Stimulated activated CD4-positive, alpha-beta T cell treated with anti-CD3 and anti-CD28 coated beads, Interleukin-1b, Interleukin-23, amount 100 ng/mL, for 24 hours (primary cell): Measurements from ENCODE around the gene LTA4H.
A peak's percentile ranks its signal among the peaks of the same experiment; 100 is the strongest.

Experiments
- DNase-seq, 4 experiments: peaks; one replicate each; pipeline ENCODE4 v3.0.0-alpha.2; 2020; ENCODE audit warnings: low read depth in 4 of 4, low spot score in 1 of 4

The LTA4H gene

GRCh38 chr12:96034621-96035282, 635 bp downstream of the LTA4H start:
- no peak for DNase-seq

DNA sequence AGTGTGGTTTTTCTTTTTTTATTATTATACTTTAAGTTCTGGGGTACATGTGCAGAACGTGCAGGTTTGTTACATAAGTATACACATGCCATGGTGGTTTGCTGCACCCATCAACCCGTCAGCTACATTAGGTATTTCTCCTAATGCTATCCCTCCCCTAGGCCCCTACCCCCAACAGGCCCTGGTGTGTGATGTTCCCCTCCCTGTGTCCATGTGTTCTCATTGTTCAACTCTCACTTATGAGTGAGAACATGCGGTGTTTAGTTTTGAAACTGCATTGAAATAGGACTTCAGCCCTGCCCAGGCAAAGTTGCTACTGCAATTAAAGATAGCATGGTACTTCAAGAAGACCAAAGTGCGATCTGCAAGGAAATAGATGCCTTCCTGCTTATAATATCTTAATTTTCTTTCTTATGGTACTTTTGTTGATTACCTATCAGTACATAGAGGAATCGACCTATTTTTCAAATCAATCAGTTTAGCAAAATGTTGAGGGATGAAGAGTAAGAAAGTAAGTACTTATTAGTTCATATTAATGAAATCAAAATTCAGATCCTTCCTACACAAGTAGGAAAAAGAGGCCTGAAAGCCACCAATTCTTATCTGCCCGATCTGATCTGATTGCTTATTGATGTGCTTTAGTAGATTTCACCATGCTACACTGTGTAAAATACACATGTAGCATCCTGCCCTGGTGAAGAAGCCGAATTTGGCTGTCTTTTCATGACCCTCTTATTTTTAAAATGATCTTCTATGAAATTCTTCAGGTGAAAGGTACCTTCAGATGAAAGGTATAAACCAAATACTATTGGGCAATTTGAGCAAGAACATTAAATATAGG, 1.6 kb downstream of the LTA4H start:
- no peak for DNase-seq

DNA sequence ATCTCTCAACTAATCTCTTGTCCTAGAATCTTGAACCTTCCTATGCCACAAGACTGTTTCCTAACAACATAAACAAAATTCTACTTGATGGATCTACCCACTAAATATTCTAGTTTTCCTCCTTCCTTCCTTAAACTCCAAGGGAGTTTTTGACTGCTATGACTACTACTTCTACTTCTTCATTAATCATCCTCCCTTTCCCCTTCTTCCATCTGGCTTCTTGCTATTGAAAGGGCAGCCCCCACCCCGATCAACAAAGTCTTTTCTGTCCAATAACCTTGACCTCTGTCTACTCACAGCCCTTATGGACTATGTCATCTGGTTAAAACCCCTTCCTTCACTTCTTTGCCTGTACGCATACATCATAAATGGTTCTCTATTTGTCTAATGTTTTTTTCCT, 5.6 kb downstream of the LTA4H start:
- DNase-seq: no peak

DNA sequence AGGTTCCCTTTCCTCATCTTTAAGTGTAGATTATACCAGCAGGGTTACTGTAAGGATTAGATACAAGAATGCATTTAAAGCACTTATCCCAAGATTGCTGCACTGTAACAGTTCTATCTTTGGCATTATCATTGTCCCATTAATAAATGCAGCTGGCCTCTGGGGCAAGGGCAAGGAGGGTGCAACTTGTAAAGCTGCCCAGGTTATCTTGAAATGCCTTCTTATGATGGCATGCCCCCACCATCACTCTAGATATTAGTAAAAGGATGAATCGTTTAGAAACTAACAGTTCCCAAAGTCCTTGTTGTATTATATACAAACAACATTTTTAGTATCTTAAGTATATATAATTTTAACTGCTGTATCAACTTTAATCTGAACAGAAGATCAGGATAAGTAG, 6.8 kb downstream of the LTA4H start:
- DNase-seq: no peak

GRCh38 chr12:96026331-96026730, 9.1 kb downstream of the LTA4H start:
- DNase-seq: no peak

- DNase-seq: no peak
Measured at GRCh38 chr12:96025518-96025917, 9.9 kb downstream of the LTA4H start.

DNA sequence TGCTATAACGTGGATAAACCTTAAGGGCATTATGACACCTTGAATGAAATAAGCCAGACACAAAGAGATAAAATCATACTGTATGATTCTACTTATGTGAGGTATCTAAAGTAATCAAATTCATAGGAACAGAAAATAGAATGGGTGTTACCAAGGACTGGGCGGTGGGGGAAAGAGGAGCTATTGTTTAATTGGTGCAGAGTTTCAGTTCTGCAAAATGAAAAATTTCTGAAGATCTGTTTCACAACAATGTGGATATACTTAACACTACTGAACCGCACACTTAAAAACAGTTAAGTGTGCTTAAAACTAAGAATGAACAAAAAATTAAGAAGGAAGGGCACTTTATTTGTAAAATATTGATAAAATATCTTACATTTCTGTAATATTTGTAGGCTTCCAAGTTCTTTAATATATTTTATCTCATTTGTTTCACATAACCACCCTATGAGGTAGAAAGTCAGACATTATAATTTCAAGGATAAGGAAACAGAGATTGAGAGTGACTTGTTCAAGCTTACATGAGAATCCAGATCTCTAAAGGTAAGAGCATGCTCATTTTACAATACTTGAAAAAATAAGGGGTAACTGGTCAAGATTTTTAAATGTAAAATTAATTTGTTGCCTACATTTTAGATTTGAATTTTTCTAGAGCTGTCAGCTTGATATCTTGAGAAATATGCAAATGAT, 14.9 kb downstream of the LTA4H start:
- DNase-seq: no peak

DNA sequence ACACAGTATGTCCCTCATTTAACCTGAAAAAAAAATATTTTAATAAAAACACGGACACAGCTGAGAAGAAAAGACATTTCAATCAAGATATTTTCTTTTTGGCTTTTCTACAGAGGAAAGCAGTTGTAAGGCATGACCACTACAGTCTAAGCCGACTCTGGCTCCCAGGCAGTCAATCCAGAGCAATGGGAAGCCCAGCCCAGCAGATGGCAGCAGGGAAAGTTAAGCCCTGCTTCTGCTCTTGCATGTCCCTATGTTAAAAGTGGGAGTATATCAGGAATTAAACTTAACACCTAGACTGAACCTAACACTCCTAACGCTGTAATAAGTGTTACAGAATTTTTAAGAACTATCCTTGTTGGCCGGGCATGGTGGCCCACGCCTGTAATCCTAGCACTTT, 19.7 kb downstream of the LTA4H start:
- DNase-seq: no peak

GRCh38 chr12:96014943-96015599, 20.3 kb downstream of the LTA4H start:
- DNase-seq: no peak

DNA sequence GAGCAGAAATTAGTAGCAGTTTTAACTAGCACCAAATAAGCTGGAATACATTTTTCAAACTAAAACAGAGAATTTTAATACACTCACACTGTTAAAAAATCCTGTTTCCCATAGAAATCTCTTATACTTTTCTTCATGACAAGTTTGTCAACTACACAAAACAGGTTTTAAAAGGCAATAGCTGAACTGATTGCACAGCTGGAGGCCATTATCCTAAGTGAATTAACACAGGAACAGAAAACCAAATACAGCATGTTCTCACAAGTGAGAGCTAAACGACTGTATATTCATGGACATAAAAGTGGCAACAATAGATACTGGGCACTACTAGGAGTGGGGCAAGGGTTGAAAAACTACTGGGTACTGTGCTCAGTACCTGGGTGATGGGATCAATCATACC, 27.7 kb downstream of the LTA4H start:
- DNase-seq: no peak

DNA sequence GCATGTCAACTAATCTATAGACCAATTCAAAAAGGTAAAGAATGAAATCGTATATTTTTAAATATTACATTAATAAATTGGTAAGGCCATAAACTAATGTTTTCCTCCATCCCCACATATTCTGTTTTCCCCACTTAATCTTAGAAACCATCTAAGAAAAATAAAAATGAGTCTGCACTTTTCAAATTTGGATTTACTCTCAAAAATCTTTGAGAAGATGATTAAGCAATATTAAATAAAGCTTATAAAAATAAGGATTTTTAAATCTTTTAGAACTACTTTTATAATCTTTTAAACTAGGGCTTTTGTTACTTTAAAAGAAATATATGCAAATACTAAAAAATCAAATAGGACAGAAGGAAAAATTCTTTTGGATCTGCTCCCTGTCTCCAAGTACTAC, 28.7 kb downstream of the LTA4H start:
- no peak for DNase-seq

- DNase-seq: no peak
Measured at GRCh38 chr12:96000858-96001257, 34.5 kb downstream of the LTA4H start.

GRCh38 chr12:95999484-95999883, 35.9 kb downstream of the LTA4H start:
- no peak for DNase-seq

DNA sequence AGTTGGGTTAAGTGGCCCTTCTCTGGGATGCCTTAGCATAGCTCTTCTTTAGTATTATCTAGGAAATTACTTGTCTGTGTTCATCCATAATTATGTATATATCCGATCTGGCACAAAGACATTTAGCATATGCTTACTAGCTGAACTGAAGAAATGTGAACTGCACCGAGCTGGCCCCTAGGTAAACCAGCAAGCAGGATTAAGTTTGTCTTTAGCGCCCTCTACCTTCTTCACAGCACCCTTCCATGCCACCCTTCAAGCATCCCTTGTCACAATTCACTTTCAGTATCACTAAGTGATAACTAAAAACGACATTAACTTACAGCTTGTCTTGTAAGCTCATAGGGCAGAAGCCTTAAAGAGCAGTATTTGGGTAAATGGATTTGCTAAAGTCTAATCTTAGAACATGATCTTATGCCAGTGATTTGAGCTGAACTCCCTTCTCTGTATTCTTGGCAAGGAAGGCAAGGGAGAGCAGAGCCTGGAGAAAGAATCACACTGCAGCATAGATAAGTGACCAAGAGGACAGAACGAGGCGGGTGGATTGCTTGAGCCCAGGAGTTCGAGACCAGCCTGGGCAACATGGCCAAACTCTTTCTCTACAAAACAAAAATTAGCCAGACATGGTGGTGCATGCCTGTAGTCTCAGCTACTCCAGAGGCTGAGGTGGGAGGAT, 36.6 kb downstream of the LTA4H start:
- DNase-seq: peak in 2 of 4 experiments; percentile 16 to 28

GRCh38 chr12:95997911-95998510, 37.4 kb downstream of the LTA4H start:
- no peak for DNase-seq

DNA sequence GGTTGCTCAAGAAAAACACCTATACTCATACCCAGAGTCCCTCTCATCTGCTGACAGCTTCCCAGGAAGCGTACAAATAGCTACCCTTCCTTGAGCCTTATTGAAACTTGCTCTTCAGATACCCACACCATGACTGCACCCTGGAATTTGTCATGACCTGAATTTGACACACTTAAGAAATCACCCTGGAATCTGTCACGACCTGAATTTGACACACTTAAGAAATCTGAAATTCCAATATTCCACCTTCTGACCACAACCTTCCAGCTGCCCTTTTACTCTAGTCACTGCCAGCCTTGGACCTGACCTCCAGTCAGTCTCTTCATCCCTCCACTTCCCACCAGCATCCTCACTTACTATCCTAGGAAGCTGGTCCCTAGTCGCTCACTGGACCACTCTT, 38.1 kb downstream of the LTA4H start:
- no peak for DNase-seq

GRCh38 chr12:95996034-95996658, 39.2 kb downstream of the LTA4H start, which contains the start of gene HAL:
Gene HAL (minus strand): TSS chr12:95996344. CDS start chr12:95995910, 434 bp downstream.
- DNase-seq: no peak

DNA sequence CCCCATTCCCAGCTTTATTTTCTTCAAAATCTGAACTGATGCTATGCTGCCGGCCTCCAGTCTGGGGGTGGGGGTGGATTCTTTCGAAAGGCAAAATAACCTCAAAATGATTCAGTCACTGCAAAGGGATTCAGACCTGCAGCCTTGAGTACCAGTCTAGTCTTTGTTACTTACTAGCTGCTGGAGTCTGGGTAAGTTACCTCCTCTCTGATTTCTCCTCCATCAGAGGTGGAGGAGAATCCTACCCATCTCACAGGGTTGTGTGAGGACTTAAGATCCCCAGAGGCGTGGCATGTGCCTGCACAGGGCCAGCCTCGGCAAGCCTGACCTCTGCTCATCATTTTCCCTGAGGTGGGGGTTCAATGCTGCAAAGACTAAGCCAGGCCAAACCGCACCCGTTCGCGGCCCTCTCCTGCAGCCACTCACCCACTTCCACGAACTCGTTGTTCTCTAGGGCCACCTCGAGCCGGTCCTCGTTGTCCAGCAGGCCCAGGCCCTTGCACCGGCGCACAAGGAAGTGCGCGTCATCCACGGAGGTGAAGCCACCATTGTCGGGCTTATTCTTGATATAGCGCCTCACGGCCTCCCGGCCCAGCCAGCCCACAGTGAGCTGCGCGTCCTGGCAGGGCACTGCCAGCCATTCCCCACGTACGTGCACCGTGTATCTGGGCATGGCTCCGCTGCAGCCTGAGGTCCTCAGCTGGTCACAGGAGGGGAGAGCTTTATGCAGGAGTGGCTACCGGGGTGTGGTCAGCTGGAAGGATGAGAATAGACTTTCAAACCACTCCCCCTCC, 40.0 kb downstream of the LTA4H start:
- no peak for DNase-seq

- no peak for DNase-seq
Measured at GRCh38 chr12:95994476-95994875, 40.9 kb downstream of the LTA4H start.
